Kidney capillary endothelial cell (primary cell): ENCODE data around the gene KCNIP4.

ENCODE experiments used
- DNase-seq: peaks from one replicate; pipeline ENCODE4 v3.0.0-alpha.2; 2018; ENCODE audit warnings: low spot score

Gene KCNIP4

DNA sequence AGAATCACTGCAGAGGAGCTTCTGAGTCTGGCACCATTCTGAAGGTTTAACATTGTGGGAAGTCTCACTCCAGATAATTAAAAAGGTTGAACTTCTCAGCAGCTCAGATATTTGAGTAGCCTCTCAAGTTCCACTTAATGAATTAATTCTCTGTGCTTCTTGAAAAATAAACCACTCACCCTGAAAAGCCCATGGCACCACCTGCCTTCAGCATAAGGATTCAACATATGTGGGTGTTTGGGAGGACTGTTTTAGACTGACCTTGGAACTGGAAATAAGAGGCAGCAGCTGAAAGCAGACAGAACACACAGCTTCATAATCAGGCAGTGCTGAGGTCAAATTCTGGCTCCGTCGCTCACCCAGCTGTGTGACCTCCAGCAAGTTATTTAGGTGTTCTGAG lies 100.6 kb downstream of the KCNIP4 start:
- DNase-seq, result no peak

DNA sequence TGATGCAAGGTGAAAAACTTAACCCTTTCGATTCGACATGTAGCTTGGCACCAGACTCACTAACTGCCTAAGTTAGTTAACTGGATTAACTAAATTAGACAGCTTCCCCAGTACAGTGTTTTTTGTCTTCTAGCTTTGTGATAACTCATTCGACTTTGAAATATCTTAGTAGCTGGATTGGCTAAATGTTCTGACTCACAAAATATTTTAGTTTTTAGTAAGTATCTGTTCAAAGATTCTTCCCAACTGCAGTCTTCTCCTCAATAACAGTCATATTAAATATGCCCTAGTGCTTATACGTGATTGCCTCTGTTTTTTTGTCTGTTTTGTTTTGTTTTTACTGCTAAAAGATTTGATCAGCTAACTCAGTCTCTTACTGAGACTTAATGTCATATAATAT lies 102.9 kb downstream of the KCNIP4 start:
- DNase-seq, result no peak

DNA sequence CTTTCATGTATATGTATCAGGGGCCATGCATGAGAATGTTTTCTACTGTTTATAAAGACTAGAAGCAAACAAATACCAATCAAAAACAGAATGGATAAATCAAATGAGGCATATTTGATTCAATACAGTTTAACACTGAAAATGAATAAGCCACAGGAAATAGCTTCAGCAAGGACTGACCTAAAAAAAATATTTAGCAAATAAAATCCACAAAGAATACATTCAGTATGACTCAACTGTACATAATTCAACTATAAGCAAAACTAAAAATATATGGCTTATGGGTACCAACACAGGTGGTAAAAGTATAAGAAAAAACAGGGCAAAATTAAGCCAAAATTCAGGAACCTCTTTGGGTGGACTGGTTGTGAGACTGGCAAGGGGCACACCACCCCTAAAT lies 112.9 kb downstream of the KCNIP4 start:
- DNase-seq, result no peak

DNA sequence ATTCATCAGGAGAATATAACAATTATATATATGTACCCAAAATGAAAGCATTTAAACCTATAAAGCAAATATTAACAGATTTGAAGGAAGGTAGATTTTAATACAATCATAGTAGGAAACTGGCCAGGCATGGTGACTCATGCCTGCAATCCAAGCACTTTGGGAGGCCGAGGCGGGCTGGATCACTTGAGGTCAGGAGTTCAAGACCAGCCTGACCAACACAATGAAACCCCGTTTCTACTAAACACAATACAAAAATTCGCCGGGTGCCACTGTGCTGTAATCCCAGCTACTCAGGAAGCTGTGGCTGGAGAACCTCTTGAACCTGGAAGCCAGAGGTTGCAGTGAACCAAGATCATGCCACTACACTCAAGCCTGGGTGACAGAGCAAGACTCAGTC lies 118.3 kb downstream of the KCNIP4 start:
- no peak for DNase-seq

DNA sequence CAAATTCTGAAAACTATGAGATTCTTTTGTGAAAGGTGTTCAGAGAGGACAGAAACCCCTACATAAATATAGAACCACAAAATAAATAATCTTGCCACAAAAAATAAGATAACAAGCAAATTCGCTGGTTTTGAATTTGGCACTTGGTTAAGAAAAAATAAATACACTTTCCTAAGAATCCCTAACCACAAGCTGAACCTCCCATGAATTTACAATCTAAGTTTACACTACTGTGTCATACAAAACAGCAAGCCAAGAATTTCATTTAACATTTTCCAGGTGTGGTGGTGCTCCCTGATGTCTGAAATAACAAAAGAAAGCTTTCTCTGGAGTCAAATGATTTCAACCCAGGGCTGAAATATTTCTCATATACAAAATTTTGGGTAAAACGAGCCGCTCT lies 121.0 kb downstream of the KCNIP4 start:
- no peak for DNase-seq

DNA sequence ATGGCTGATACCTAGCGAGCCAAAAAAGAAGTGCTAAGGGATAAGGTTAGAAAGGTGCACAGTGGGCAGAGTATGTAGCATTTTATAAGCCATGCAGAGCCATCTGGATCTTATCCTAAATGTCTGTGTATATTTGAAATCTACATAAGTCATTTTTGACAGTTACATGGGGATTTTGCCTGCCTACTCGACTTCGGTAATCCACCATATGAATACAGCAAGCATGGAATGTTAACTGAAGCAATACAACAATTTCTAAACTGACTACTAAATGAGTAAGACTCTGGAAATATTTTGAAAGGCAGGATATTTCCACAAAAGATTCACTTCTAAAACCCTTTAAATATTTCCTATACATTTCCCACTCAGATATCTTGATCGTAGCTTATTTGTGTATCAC lies 122.5 kb downstream of the KCNIP4 start:
- DNase-seq, result no peak

DNA sequence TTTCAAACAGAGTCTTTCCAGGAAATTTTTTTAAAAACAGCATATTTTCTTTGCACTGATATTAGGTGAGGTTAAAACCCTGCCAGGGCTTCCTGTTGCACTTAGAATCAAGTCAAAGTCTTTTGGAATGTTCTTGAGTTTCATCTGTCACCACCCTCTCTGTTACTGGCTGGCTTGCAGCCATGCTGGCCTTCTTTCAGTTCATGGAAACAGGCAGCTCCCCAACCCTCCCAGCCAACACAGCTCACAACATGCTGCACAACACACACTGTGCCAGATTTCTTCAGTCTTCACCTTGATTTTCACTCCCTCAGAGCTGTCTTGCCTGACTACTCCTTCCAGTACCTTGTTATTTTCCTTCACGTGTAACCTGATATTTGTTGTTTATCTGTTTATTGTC lies 129.5 kb downstream of the KCNIP4 start:
- DNase-seq, result no peak

DNA sequence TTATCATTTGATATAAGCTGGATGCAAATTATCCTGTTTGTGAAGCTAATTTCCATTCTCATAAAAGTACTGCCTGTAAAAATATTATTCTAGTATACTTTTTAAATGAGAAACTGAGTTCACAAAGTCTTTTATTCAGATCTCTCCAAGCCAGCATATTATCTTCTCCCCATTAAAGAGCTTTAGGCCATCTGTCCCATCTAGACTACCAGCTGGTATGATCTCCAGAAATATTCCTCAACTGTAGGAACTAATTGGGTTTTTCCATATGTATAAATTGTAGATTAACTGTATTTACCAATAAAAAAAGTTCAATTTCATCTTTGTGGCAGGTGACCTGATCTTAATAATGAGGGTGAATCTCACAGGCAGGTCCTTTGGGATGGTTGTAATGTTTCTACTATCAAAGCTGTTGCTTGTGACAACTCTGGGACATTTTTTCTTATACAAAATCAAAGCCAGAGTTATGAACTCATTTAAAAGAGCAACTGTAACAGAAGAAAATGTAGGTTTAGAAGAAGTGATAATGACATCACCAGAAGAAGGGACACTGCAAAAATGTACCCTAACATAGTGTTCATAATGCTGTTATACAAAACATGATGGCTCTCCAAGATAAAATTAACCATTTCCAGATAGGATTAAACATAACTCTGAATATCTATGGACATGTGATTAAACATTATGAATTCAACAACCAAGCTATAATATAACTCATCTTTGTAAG lies 132.8 kb downstream of the KCNIP4 start:
- no peak for DNase-seq

DNA sequence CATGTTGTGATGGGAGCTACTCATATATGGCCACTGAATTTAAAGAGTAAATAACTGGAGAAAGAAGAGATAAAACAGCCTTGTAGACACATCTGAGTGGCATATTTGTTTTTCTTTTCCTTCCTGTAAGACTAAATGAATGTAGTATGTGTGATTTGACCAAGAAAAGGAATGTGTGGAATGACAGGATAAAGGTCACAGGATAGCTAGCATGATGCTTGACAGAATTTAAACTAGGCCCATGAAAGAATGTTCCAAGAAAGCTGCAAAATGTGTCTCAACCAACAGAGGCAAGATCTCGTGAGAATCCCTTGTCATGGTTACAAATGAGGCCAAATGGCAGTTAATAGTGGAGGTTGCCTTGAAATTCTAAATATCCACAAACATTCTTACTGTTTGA lies 137.0 kb downstream of the KCNIP4 start:
- DNase-seq, result no peak

DNA sequence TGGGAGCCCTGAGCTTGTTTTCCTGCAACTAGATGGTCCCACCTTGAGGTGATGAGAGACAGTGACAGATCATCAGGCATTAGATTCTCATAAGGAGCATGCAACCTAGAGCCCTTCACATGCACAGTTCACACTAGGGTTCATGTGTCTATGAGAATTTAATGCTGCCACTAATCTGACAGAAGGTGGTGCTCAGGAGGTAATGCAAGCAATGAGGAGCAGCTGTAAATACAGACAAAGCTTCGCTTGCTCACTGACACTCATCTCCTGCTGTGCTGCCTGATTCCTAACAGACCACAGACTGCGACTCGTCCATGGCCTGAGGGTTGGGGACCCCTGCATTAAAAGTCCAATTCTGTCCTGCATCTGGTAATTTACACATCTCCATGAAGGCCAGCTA lies 141.6 kb downstream of the KCNIP4 start:
- no peak for DNase-seq

DNA sequence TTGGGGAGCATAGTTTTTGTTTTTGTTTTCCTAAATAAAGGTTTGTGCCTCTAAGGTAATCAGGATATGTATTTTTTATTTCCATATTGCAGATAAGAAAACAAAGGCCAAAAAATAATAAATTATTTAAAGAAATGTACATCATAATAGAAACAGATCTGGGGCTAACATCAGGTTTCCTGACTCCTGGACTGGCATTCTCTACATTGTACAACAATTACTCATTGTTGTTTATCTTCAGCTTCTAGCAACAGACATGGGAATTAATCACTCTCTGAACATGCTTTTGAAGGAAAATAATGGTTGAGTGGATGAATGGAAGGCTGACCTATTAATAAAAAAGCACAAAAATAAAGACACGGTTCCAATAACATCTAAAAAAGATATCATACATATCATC lies 146.2 kb downstream of the KCNIP4 start:
- peak; percentile 83 for DNase-seq

DNA sequence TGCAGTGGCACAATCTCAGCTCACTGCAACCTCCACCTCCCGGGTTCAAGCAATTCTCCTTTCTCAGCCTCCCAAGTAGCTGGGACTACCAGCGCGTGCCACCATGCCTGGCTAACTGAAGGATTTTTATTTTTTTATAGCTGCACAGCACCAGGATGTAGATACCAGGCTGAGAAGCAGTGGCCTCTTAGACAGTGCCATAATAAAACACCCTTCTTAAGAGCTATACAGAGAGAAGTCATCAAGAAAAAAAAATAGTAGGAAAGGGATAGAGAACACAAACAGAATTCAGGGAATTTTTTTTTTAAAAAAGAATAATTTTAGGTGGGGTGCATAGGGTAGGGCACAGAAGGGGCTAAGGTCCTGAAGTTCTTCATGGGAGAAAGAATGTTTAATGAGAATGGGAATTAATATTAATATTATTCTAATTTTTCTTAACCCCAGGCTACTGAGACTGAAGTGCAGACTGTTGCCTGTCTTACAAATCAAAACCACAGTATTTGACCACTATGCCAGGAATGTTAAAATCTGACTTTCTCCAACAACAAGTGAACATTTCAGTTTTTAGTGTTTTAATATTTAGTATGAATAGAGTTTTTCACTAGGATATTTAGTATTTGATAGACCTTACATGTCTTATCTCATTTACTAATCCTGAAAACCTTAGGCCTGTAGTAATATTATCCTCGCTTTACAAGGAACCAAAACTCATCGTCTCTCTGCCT lies 146.7 kb downstream of the KCNIP4 start:
- no peak for DNase-seq

DNA sequence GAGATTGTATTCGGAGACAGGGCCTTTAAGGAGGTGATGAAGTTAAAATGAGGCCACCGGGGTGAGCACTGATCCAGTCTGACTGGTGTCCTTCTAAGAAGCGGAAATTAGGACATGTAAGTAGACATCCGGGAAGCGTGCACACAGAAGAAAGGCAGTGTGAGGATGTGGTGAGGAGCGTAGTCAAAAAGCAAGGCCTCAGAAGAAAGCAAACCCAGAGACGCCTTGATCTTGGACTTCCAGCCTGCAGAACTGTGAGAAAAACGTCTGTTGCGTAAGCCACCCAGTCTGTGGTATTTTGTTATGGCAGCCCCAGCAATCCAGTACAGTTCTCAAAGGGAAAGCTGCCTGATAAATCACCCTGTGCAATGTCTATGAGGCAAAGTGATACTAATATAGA lies 153.5 kb downstream of the KCNIP4 start:
- DNase-seq, result no peak

DNA sequence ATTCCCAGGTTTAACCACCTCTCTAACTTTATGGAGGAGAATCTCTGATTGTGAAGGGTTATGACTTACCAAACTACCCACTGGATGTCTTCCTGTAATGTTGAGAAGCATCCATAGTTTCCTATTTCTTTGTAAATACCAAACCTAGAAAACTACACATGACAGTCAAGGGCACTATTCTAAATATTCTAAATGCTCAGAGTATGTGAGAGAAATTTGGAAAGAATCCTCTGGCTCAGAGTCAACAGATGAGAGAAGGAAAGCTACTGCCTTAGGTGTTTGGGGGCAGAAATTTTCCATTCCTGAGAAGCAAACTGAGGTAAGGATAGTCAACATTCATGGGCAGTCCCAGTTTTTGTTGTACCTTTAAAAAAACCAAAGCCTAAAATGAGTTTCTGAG lies 155.8 kb downstream of the KCNIP4 start:
- no peak for DNase-seq

DNA sequence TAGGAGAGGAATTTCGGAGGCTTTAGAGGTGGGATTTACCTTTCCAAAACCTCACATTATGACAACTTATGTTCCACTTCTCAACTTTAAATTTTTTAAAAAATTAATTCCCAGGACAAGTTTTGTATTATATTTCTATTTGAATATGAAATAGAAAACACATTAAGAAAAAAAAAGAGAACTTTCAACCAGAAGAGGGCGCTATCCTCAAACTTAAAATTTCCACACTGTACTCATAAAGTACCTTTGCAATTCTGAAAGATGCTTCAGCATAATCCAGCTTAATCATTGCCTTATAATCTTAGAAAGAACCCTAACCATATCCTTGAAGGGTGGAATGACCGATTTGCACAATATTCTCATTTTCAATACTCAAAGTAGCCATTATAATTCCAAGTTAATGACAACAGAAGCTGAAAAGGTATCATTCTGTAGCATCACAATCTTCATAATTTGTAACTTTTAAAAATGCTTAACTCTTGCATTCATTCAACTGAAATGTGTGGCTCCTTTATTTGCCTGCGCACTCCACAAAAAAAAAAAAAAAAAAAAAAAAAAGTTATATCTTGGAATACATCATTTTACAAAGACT lies 158.0 kb downstream of the KCNIP4 start:
- DNase-seq, result peak; percentile 48

DNA sequence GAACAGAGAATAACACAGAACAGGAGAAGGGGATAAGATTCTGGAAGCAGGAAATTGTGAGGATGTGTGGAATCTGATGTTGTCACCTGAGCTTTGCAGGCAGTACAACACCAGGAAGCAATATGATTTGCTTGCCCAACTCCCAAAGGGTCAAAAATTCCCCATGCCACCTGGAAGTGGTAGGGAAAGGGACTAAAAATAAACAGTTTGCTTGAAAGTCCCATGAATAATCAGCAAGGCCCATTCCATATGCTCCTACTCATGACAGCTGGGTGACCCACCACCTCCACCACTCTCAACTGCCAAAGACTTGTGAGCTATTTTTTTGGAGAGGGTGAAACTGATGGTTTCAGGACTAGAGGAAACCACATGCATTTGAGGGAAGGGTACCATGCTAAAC lies 168.4 kb downstream of the KCNIP4 start:
- no peak for DNase-seq

DNA sequence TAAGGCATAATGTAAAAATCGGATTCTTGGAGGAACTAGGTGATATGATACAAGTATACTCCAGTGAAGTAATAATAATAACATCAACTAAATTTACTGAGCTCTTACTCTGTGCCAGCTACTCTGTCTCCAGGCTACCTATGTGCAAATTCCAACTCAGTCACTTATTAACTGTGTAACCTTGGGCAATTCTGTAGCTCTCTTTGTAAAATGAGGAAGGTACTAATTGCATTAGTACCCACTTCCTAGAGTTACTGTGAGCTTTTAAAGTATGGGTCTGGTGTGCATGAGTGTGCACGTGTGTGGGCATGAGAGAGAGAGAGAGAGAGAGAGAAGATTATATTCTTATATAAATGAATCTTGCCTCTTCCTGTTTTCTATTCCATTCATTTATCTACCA lies 169.9 kb downstream of the KCNIP4 start:
- no peak for DNase-seq

DNA sequence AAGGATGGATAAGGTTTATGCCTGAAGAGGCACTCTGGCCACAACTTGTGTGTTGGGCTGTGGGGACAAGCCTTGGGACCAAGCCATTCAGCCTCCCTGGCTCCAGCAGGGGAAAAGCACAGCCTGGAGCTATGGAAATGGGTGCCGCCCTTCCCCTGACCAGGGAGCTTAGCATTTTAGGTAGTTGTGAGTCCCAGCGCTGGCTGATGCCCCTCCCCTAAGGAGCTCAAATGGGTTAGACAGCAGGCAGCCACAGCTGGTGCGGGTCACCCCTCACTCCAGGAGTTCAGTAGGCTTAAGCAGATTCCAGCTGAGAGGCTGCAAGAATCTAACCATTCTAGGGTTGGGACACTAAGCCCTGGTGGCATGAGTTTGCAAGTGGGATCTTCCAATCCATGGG lies 172.9 kb downstream of the KCNIP4 start:
- DNase-seq, result no peak

DNA sequence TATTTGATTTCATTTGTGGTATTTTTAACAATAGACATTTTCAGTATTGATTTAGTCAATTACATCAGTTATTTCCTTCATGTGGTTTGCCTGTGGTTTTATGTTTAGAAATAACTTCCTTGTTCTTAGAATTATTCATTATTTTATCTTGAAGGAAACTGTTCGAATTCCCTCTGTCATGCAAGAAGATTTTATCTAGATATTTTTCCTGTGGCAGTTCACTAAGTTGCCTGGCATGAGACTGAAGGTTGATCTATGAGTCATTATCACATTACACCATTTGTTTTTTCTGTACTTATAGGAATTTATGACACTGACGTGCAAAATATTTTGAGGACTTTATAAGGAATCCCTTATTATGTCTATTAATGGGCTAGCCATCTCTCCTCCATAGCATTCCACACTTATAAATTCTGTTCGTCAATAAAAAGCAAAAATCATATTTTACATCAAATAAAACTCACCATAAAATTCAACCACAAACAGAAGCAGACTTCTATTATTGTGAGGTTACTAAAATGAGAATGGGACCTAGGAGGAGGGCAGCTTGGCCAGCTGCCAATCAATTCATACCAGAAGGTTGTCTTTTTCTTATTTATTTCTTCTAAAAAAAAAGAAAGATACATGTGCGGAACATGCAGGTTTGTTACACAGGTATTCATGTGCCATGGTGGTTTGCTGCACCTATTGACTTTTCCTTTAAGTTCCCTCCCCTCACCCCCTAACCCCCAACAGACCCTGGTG lies 179.0 kb downstream of the KCNIP4 start:
- DNase-seq, result peak; percentile 86

DNA sequence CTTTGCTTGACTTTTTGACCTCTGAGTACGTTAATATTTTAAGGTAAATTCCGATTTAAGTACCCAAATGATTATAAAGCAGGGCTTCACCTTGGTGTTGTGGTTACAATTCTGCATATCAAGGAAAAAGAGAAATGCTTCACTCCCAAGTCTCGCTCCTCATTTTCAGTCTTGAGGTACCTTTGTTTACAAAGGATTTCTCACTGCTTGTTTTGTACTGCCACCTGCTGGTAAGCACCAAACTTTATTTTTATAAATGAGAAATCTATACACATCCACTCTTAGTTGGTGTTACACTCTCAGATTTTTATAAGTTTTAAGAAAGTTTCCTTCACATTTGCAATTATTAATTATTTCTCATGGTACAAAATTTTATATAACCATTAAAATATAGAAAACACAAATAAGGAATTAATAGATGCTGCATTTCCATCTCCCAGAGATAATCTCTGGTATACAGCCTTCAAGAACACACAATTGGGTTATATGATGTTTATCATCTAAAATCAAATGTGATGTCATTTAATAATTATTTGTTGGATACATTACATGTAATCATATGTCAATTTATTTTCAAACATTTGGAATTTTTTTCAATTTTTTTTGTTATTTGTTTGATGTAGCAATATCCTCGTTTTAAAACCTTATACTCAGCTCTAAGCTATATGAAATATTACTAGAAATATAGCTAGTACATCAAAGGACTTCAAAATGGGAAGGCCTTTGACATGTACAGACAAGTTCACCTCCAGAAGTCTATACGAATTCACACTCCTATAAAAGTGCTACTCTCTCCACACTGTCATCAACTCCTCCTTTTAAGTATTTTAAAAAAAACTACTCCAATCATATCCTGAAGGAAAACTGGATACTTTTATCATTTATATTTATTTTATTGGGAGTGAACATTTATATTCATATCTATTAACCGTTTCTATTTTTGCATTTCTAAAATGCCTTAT lies 179.9 kb downstream of the KCNIP4 start:
- DNase-seq, result peak; percentile 70

DNA sequence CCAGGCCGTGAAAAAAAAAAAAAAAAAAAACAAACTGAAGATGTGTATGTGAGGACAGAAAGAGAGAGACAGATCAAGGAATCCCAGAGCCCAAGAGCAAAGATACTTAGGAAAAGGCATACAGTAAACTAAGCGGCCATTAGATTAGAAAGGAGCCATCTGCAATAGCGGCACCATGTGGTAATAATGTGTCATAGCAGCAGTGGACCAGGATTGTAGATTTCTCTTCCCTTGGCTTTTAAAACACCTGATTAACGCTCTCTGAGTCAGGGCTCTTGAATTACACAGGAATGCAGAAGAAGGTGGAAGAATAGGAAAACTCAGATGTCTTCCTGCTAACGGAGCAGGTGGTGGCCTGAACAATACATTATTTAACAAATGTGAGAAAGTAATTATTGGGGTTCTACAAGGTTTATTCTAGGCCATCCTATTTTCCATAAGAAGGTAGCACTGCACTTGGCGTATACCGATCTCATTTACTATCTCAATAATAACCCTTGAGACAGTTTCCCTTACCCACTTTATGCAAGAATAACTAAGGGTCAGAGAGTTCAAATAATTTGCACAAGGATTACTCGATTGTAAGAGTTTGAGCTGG lies 182.7 kb downstream of the KCNIP4 start:
- DNase-seq, result peak; percentile 38
